HEK293 (cell line): ENCODE data around the gene SLC39A11.

Experiments used
- CTCF ChIA-PET: fragments of 350-600 bp; formaldehyde crosslinking; extraction: SDS; loops from one replicate; lab custom pipeline; 2021; ENCODE audit warnings: antibody characterized with exemption; lab: Yijun Ruan, JAX
- POLR2A ChIA-PET: fragments of 300-600 bp; formaldehyde crosslinking; extraction: SDS; loops from one replicate; lab custom pipeline; 2020; ENCODE audit warnings: antibody characterized with exemption, inconsistent platforms; lab: Yijun Ruan, JAX
- H3K27ac ChIP-seq: fragments of 200-500 bp; sonication (Bioruptor generic); 2 replicates; pipeline ENCODE4 v1.5.1; 2014; ENCODE audit warnings: low read depth, low read length, control low read depth, inconsistent platforms; ENCODE audit errors: extremely low read depth
- H3K36me3 ChIP-seq, 2 experiments: fragments of 200-500 bp in 1 of 2; sonication (Bioruptor generic) in 1 of 2; 1 replicate in 1 of 2; 2 replicates in 1 of 2; pipeline ENCODE4 v1.5.1; 2014 to 2017; ENCODE audit warnings: inconsistent platforms in 2 of 2, low read length in 2 of 2; ENCODE audit not compliant: control insufficient read depth in 2 of 2, insufficient read depth in 1 of 2
- H3K4me1 ChIP-seq: fragments of 200-500 bp; sonication (Bioruptor generic); 2 replicates; pipeline ENCODE4 v1.5.1; 2014; ENCODE audit warnings: mild to moderate bottlenecking, low read length, inconsistent platforms; ENCODE audit not compliant: control insufficient read depth, insufficient read depth
- H3K4me3 ChIP-seq: 2 replicates; pipeline ENCODE4 v1.5.1; 2011; ENCODE audit warnings: low read depth, mild to moderate bottlenecking, control low read depth, low read length, moderate library complexity
- H3K9me3 ChIP-seq: fragments of 200-500 bp; sonication (Bioruptor generic); 2 replicates; pipeline ENCODE4 v1.5.1; 2014; ENCODE audit warnings: low read depth, low read length, inconsistent platforms; ENCODE audit not compliant: control insufficient read depth, insufficient read depth
- HOXA7 ChIP-seq: sonication (generic); formaldehyde crosslinking; IDR thresholded peaks from 2 replicates; pipeline ENCODE4 v1.8.1; 2022; ENCODE audit warnings: missing genetic modification reagents, borderline replicate concordance
- PRDM1 ChIP-seq: fragments of 450-650 bp; formaldehyde crosslinking; IDR thresholded peaks from 2 replicates; pipeline ENCODE4; 2016; ENCODE audit warnings: missing biosample characterization, missing genetic modification characterization
- PRDM10 ChIP-seq: fragments of 450-650 bp; formaldehyde crosslinking; IDR thresholded peaks from 2 replicates; pipeline ENCODE4 v1.5.1; 2016; ENCODE audit warnings: missing biosample characterization, missing genetic modification characterization
- SCRT1 ChIP-seq: fragments of 450-650 bp; formaldehyde crosslinking; IDR thresholded peaks from 2 replicates; pipeline ENCODE4 v1.5.1; 2016; ENCODE audit warnings: missing biosample characterization, missing genetic modification characterization, borderline replicate concordance
- ZBTB26 ChIP-seq: fragments of 450-650 bp; formaldehyde crosslinking; optimal IDR thresholded peaks from 2 replicates; pipeline ENCODE3; 2016; ENCODE audit warnings: missing biosample characterization, mild to moderate bottlenecking, missing genetic modification characterization
- ZBTB48 ChIP-seq: fragments of 450-650 bp; formaldehyde crosslinking; IDR thresholded peaks from 2 replicates; pipeline ENCODE4 v1.5.1; 2016; ENCODE audit warnings: missing biosample characterization, missing genetic modification characterization
- ZBTB49 ChIP-seq: fragments of 450-650 bp; formaldehyde crosslinking; IDR thresholded peaks from 2 replicates; pipeline ENCODE4 v1.5.1; 2016; ENCODE audit warnings: missing biosample characterization, missing genetic modification characterization, low read depth
- ZNF10 ChIP-seq: fragments of 450-650 bp; formaldehyde crosslinking; IDR thresholded peaks from 2 replicates; pipeline ENCODE4 v1.5.1; 2017; ENCODE audit warnings: missing biosample characterization, missing genetic modification characterization
- ZNF37A ChIP-seq: fragments of 450-650 bp; IDR thresholded peaks from 2 replicates; pipeline ENCODE4 v1.5.1; 2018; ENCODE audit warnings: missing biosample characterization, missing genetic modification characterization
- ZNF423 ChIP-seq: fragments of 450-650 bp; formaldehyde crosslinking; IDR thresholded peaks from 2 replicates; pipeline ENCODE4 v1.5.1; 2016; ENCODE audit warnings: missing biosample characterization, missing genetic modification characterization
- ZNF501 ChIP-seq: fragments of 450-650 bp; formaldehyde crosslinking; IDR thresholded peaks from 2 replicates; pipeline ENCODE4 v1.5.1; 2016; ENCODE audit warnings: missing biosample characterization, missing genetic modification characterization
- ZNF513 ChIP-seq: fragments of 450-650 bp; IDR thresholded peaks from 2 replicates; pipeline ENCODE4 v1.5.1; 2018; ENCODE audit warnings: missing biosample characterization, missing genetic modification characterization
- ZNF596 ChIP-seq: fragments of 450-650 bp; IDR thresholded peaks from 2 replicates; pipeline ENCODE4 v1.5.0; 2018; ENCODE audit warnings: missing biosample characterization, mild to moderate bottlenecking, missing genetic modification characterization, moderate library complexity
- ZNF654 ChIP-seq: fragments of 450-650 bp; formaldehyde crosslinking; IDR thresholded peaks from 2 replicates; pipeline ENCODE4 v1.5.1; 2016; ENCODE audit warnings: low read depth, missing biosample characterization, missing genetic modification characterization
- ZNF704 ChIP-seq: fragments of 450-650 bp; formaldehyde crosslinking; IDR thresholded peaks from 2 replicates; pipeline ENCODE4 v1.5.1; 2016; ENCODE audit warnings: missing biosample characterization, missing genetic modification characterization
- ZNF76 ChIP-seq: fragments of 450-650 bp; formaldehyde crosslinking; IDR thresholded peaks from 2 replicates; pipeline ENCODE4; 2016; ENCODE audit warnings: low read depth, missing biosample characterization, missing genetic modification characterization, borderline replicate concordance
- ZNF776 ChIP-seq: fragments of 450-650 bp; formaldehyde crosslinking; IDR thresholded peaks from 2 replicates; pipeline ENCODE4 v1.5.0; 2017; ENCODE audit warnings: missing biosample characterization, missing genetic modification characterization, borderline replicate concordance

SLC39A11 gene

DNA sequence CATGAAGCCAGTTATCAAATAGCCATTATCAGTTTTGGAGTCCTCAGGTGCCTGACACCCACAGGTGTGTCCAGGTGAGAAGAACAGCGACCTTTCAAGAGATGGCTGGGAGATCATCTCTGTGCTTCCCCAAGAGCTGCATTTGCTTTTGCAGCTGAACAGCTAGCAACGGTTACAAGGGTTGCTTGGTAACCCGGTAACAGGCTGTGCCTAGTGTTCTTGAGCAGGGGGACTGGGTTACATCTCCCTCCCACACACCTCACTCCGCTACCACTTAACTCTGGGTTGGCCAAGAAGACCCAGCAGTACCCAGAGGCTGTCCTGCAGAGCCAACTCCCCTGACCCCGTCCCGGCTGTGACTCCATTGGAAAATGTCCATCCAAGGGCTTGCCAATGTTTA lies 147.0 kb downstream of the SLC39A11 start (continued):
- TF ChIP-seq ZBTB49 (tag by site-specific recombination): no peak
- no peak for TF ChIP-seq ZBTB48
- TF ChIP-seq ZNF513 (tag by site-specific recombination): no peak
- TF ChIP-seq ZNF76 (tag by site-specific recombination): no peak
- TF ChIP-seq PRDM1 (tag by site-specific recombination): no peak

- CTCF ChIA-PET: interaction anchor here (1.2 kb wide), 1 partner anchor 218 kb away, joined by 3 read pairs; no protein-coding TSS in a partner anchor
- peak; percentile 81 for TF ChIP-seq PRDM10 (tag by site-specific recombination)
- no peak for TF ChIP-seq ZNF37A (tag by site-specific recombination)
- POLR2A ChIA-PET: no interaction called here
Measured at GRCh38 chr17:72943826-72944689, 148.4 kb downstream of the SLC39A11 start.

DNA sequence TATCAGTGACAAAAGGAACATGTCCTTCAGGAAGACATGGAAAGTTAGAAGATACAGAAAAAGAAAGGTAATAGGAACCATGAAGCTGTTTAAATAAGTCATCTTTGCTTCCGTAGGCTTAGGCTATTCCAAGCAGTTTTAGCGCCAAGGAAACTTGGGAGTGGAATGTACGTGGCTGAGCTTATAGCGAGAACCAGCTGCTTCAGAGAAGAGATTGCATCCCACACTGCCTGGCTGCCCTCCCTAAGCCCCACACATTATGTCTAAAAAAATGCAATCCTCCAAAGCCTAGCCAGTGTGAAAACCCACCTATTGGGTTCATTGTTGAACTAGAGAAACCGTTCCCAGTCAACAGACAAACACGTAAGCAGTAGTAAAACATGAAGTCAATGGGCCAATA lies 149.9 kb downstream of the SLC39A11 start:
- Histone ChIP-seq H3K4me1 (no peaks in the 10 kb centered on the region), H3K9me3 (no peaks in the 10 kb centered on the region), H3K36me3 (no peaks in the 10 kb centered on the region), H3K27ac (no peak overlapping the region), H3K4me3 (no peak overlapping the region)
- ChIA-PET POLR2A (no interaction called here), CTCF (no interaction called here)
- no peak for TF ChIP-seq ZNF423 (tag by site-specific recombination)
- no peak for TF ChIP-seq ZNF776 (tag by site-specific recombination)
- no peak for TF ChIP-seq ZNF501 (tag by site-specific recombination)
- no peak for TF ChIP-seq ZNF596
- TF ChIP-seq ZBTB26: no peak
- no peak for TF ChIP-seq SCRT1 (tag by site-specific recombination)
- TF ChIP-seq ZNF10: no peak
- TF ChIP-seq ZNF654 (tag by site-specific recombination): no peak
- no peak for TF ChIP-seq HOXA7 (CRISPR knock-in tag)
- TF ChIP-seq ZNF704 (tag by site-specific recombination): no peak
- TF ChIP-seq ZNF37A (tag by site-specific recombination): no peak

More at GRCh38 chr17:72943826-72944689, 148.4 kb downstream of the SLC39A11 start:
- Histone ChIP-seq H3K4me3 (no peak overlapping the region), H3K9me3 (no peaks in the 10 kb centered on the region), H3K27ac (no peak overlapping the region), H3K4me1 (no peaks in the 10 kb centered on the region), H3K36me3 (no peaks in the 10 kb centered on the region)
